Urinary bladder (tissue), 4 donors: ENCODE results near the gene XK. TPM values are rescaled to one million over a fixed set of nuclear protein-coding genes. Genes with fewer than 3 reads are reported as not detected.

Experiments used
- DNase-seq: peaks from one replicate; pipeline ENCODE4 v3.0.0-alpha.2; 2015; ENCODE audit errors: extremely low spot score
- H3K27ac ChIP-seq: one replicate; pipeline ENCODE4 v1.5.1; 2013; ENCODE audit warnings: low read depth, mild to moderate bottlenecking, moderate library complexity
- H3K36me3 ChIP-seq: one replicate; pipeline ENCODE4 v1.6.1; 2013; ENCODE audit warnings: mild to moderate bottlenecking, moderate library complexity; ENCODE audit not compliant: insufficient read depth
- H3K4me1 ChIP-seq: one replicate; pipeline ENCODE4 v1.6.1; 2013; ENCODE audit warnings: mild to moderate bottlenecking, moderate library complexity; ENCODE audit not compliant: insufficient read depth
- H3K4me3 ChIP-seq: one replicate; pipeline ENCODE4 v1.5.1; 2013; ENCODE audit warnings: low read depth, low read length
- WGBS: extraction: QIAGEN DNeasy Blood & Tissue Kit; methylation state at CpG from one replicate; pipeline ENCODE4 v1.1.7; 2013; 5-methylcytosine and 5-hydroxymethylcytosine counted together
- polyA plus RNA-seq: library from polyadenylated mRNA; stranded (reverse); fragments of 200-250 nt; gene quantifications from one replicate; pipeline ENCODE4 v1.2.3, GENCODE V29; 2013
- total RNA-seq: library from RNA; depleted of rRNA; stranded (reverse); fragments of >200 nt; gene quantifications from one replicate; pipeline ENCODE4 v1.2.3, GENCODE V29; 2014
- donor health status: healthy with polysubstance abuse.
- donor health status: healthy.

Gene XK
- total and polyA plus RNA-seq, 2 donors = 2.1 to 4.2 TPM

GRCh38 chrX:37781081-37781480 is 95.5 kb downstream of the XK start:
- Histone ChIP-seq H3K4me1 (no peaks in the 10 kb centered on the region), H3K27ac (no peak overlapping the region), H3K36me3 (no peaks in the 10 kb centered on the region), H3K4me3 (no peak overlapping the region)
- WGBS = 82% methylated on average over 4 of the region's 4 CpGs
- DNase-seq = no peak

Other genes starting within 250 kb of the XK start
- 0.63 TPM for gene LANCL3, start 114.1 kb upstream of the XK start, total RNA-seq
- gene LANCL3, start 114.1 kb upstream of the XK start, polyA plus RNA-seq = 0.18 TPM
- gene CYBB, start 94.3 kb downstream of the XK start, total RNA-seq = 62.0 TPM
- gene CYBB, start 94.3 kb downstream of the XK start, polyA plus RNA-seq = 14.6 TPM
- gene DYNLT3, start 161.8 kb downstream of the XK start, total RNA-seq = 50.8 TPM
- 39.7 TPM for gene DYNLT3, start 161.8 kb downstream of the XK start, polyA plus RNA-seq